Epithelial cell of esophagus (primary cell): ENCODE data around the gene EFNA3.
A peak's percentile ranks its signal among the peaks of the same experiment; 100 is the strongest.

Experiments
- DNase-seq: peaks from one replicate; pipeline ENCODE4 v3.0.0; 2010; ENCODE audit warnings: low read depth
- H3K4me3 ChIP-seq: 2 replicates; pipeline ENCODE4 v1.5.1; 2011; ENCODE audit warnings: mild to moderate bottlenecking, low read length, control low read depth
- TF ChIP-seq, protein P1 (sequence below): IDR thresholded peaks from 2 replicates; pipeline ENCODE4 v1.5.1; 2011; ENCODE audit warnings: low read depth, mild to moderate bottlenecking, low read length, control low read depth, inconsistent platforms; ENCODE audit not compliant: insufficient read depth; ENCODE audit errors: missing control alignments

The EFNA3 gene

GRCh38 chr1:155040358-155041093 lies 38.1 kb upstream of the EFNA3 start:
- TF ChIP-seq, protein P1, sequence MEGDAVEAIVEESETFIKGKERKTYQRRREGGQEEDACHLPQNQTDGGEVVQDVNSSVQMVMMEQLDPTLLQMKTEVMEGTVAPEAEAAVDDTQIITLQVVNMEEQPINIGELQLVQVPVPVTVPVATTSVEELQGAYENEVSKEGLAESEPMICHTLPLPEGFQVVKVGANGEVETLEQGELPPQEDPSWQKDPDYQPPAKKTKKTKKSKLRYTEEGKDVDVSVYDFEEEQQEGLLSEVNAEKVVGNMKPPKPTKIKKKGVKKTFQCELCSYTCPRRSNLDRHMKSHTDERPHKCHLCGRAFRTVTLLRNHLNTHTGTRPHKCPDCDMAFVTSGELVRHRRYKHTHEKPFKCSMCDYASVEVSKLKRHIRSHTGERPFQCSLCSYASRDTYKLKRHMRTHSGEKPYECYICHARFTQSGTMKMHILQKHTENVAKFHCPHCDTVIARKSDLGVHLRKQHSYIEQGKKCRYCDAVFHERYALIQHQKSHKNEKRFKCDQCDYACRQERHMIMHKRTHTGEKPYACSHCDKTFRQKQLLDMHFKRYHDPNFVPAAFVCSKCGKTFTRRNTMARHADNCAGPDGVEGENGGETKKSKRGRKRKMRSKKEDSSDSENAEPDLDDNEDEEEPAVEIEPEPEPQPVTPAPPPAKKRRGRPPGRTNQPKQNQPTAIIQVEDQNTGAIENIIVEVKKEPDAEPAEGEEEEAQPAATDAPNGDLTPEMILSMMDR, result no peak
- DNase-seq, result no peak
- H3K4me3 ChIP-seq, result no peak overlapping the region

DNA sequence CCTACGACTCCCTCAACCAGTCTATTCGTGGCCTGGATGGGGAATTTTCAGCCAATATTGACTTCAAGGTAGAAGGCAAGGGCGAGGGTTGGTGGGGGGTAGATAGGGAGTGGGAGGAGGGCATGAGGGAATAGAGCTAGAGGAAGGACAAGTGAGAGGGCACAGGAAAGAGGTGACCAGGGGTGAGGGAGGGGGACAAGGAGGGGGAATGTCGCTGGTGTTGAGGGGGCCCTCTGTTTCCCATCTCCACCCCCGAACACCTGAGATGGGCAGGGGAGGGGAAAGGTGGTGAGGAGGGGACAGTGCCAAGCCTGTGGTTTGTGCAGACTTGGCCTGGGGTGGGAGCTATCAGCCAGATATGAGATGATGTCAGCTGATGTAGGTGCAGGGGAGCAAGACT lies 35.8 kb upstream of the EFNA3 start:
- no peak for DNase-seq
- TF ChIP-seq, protein P1, result no peak
- no peak overlapping the region for H3K4me3 ChIP-seq

DNA sequence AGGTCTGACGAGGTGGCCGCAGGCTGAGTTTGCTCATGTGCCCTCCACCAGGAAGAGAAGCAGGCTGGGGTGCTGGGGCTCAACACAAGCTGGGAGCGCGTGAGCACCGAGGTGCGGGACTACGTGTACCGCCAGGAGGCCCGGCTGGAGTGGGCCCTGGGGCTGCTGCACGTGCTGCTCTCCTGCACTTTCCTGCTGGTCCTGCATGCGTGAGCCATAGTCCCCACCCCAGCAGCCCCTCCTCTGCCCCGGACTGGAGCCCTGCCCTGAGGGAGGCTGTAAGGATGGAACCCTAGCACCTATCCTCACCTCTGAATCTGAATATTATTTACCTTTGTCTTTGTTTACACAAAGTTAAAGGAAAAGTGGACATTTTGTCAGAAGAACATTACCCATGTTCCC lies 35.3 kb upstream of the EFNA3 start:
- DNase-seq, result no peak
- H3K4me3 ChIP-seq, result no peak overlapping the region
- TF ChIP-seq, protein P1, result no peak

DNA sequence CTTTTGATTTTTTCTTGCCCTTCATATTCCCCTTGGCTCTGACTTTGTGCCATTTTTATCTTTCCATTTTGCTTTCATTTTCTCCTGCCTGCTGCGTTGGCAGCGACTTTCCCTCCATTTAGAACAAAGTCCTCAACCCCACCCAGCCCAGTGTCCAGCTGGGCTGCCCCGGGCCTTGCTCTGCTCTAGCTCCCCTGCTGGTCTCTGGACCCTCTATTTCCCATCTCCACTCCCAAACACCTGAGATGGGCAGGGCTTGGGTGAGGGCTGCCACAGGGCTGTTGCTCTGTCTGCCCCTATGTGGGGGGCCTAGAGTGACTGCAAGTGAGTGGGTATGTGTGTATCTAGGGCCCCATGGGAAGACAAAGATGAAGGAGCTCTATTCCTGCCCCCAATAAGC lies 34.8 kb upstream of the EFNA3 start:
- TF ChIP-seq, protein P1, result no peak
- no peak overlapping the region for H3K4me3 ChIP-seq
- DNase-seq, result no peak

- TF ChIP-seq, protein P1, result no peak
- DNase-seq, result no peak
- H3K4me3 ChIP-seq, result no peak overlapping the region
These were observed 34.3 kb upstream of the EFNA3 start for GRCh38 chr1:155044365-155044764.

- DNase-seq, result peak; percentile 68
- TF ChIP-seq, protein P1, result peak; percentile 69
- no peak overlapping the region for H3K4me3 ChIP-seq
These were observed 33.6 kb upstream of the EFNA3 start for GRCh38 chr1:155044812-155045657.
